ENCODE data around the gene EPHA7. TPM values are rescaled to one million over a fixed set of nuclear protein-coding genes. Genes with fewer than 3 reads are reported as not detected.

EPHA7 gene
- total RNA-seq, 1 experiment from 2014 or later = not detected

- ChIA-PET RAD21 (ENCODE audit: low non-redundant PET in 1 of 2, low total read pairs in 2 of 2, uncharacterized antibody in 2 of 2, unreplicated experiment in 2 of 2) (no interaction called here), POLR2A (no interaction called here), CTCF (no interaction called here)
- no peak overlapping the region for H3K27ac ChIP-seq (ENCODE audit: low read depth, low read length)
- H4K20me1 ChIP-seq (ENCODE audit: insufficient read depth) = no peaks in the 10 kb centered on the region
- no peak for DNase-seq (ENCODE audit: low read depth, low spot score)
- H3K4me1 ChIP-seq (ENCODE audit: control insufficient read depth in 1 of 2, insufficient read depth in 2 of 2, low read length in 2 of 2) = no peaks in the 10 kb centered on the region
- H2AFZ ChIP-seq (ENCODE audit: low read depth, low read length, poor library complexity, severe bottlenecking) = no peak overlapping the region
- no peaks in the 10 kb centered on the region for H3K27me3 ChIP-seq (ENCODE audit: insufficient read depth, low read length)
- H3K4me3 ChIP-seq (replicated peaks in 1 of 2; ENCODE audit: low read depth in 1 of 2, low read length in 2 of 2) = no peak overlapping the region
- intact Hi-C loops (cut with micrococcal nuclease) = no loop called here
- BruUV-seq (replicated peaks) = no TSS peak
- H3K9ac ChIP-seq (ENCODE audit: low read length) = no peak overlapping the region
- no peaks in the 10 kb centered on the region for H3K79me2 ChIP-seq (ENCODE audit: insufficient read depth, low read length)
- no peaks in the 10 kb centered on the region for H3K36me3 ChIP-seq (ENCODE audit: control insufficient read depth in 1 of 2, insufficient read depth in 2 of 2, low read length in 2 of 2)
- H3K4me2 ChIP-seq (ENCODE audit: low read length) = no peak overlapping the region
- no peak for ATAC-seq
- TF ChIP-seq CTCF (IDR thresholded peaks at IDR 0.05 in 2 of 3, conservative IDR thresholded peaks at IDR 0.05 in 1 of 3; ENCODE audit: borderline replicate concordance in 1 of 3, insufficient read depth in 1 of 3, low read depth in 2 of 3, low read length in 2 of 3) (no peak), FOSL1 (IDR thresholded peaks at IDR 0.05; ENCODE audit: low read depth) (no peak), SIN3A (IDR thresholded peaks at IDR 0.05; ENCODE audit: low read depth) (no peak), TCF7L2 (IDR thresholded peaks at IDR 0.05; ENCODE audit: borderline replicate concordance, extremely low read depth, insufficient read depth, insufficient read length) (no peak), POLR2A (IDR thresholded peaks at IDR 0.05; ENCODE audit: borderline replicate concordance, extremely low read depth, insufficient read depth, insufficient read length) (no peak), RAD21 (IDR thresholded peaks at IDR 0.05; ENCODE audit: low read depth) (no peak), SP1 (IDR thresholded peaks at IDR 0.05; ENCODE audit: low read depth) (no peak), SRF (IDR thresholded peaks at IDR 0.05; ENCODE audit: low read depth) (no peak), CBX3 (IDR thresholded peaks at IDR 0.05; ENCODE audit: low read depth) (no peak), ELF1 (IDR thresholded peaks at IDR 0.05; ENCODE audit: borderline replicate concordance, low read depth) (no peak), YY1 (IDR thresholded peaks at IDR 0.05; ENCODE audit: extremely low read depth, insufficient replicate concordance, low read depth, low read length) (no peak), POLR2AphosphoS5 (IDR thresholded peaks at IDR 0.05; ENCODE audit: low read depth, low read length) (no peak), EZH2 (IDR thresholded peaks at IDR 0.05) (no peak), JUND (IDR thresholded peaks at IDR 0.05) (no peak), ZFX (IDR thresholded peaks at IDR 0.05) (no peak), EZH2phosphoT487 (IDR thresholded peaks at IDR 0.05; ENCODE audit: borderline replicate concordance) (no peak), MAX (IDR thresholded peaks at IDR 0.05) (no peak)
- H3K9me2 ChIP-seq (ENCODE audit: insufficient read depth) = no peaks in the 10 kb centered on the region
- H3K9me3 ChIP-seq (ENCODE audit: control insufficient read depth in 1 of 2, insufficient read depth in 1 of 2, low read depth in 1 of 2, low read length in 2 of 2) = peaks cover 6 to 11% of the 10 kb centered on the region in 2 experiments; a peak in 3 of 4 replicates
Observed at GRCh38 chr6:93319304-93319703, 100.1 kb downstream of the EPHA7 start.
